OCI-LY3 (cell line): Measurements from ENCODE around the gene KCNMA1.

Source experiments
- H2AFZ ChIP-seq: fragments of 200-600, 300-600 bp; shearing (Covaris generic); 2 replicates; pipeline ENCODE4 v1.6.0; 2014; ENCODE audit warnings: antibody characterized with exemption, low read depth, low read length
- H3K27ac ChIP-seq: fragments of 200-600, 300-600 bp; sonication (generic); 2 replicates; pipeline ENCODE4 v1.5.1; 2014; ENCODE audit warnings: mild to moderate bottlenecking, low read length, moderate library complexity, mixed read lengths
- H3K27me3 ChIP-seq: fragments of 200-600, 300-600 bp; sonication (generic); 2 replicates; pipeline ENCODE4 v1.6.1; 2014; ENCODE audit warnings: low read depth, low read length, mixed read lengths
- H3K36me3 ChIP-seq: fragments of 200-600, 300-600 bp; sonication (generic); replicated peaks from 2 replicates; pipeline ENCODE3; 2014; ENCODE audit warnings: low read depth, low read length, mixed read lengths
- H3K4me1 ChIP-seq: fragments of 300-600, 200-600 bp; sonication (generic); 2 replicates; pipeline ENCODE4 v1.6.1; 2014; ENCODE audit warnings: low read length, mixed read lengths
- H3K4me2 ChIP-seq: fragments of 200-600, 300-600 bp; sonication (generic); 2 replicates; pipeline ENCODE4 v1.6.1; 2014; ENCODE audit warnings: low read length, mixed read lengths
- H3K4me3 ChIP-seq: fragments of 300-600, 200-600 bp; sonication (generic); 2 replicates; pipeline ENCODE4 v1.5.1; 2014; ENCODE audit warnings: antibody characterized with exemption, mild to moderate bottlenecking, low read length, moderate library complexity
- H3K79me2 ChIP-seq: fragments of 300-600, 200-600 bp; shearing (Covaris generic); 2 replicates; pipeline ENCODE4 v1.6.1; 2014; ENCODE audit warnings: mild to moderate bottlenecking, low read length, mixed read lengths
- H3K9ac ChIP-seq: fragments of 300-600, 200-600 bp; shearing (Covaris generic); 2 replicates; pipeline ENCODE4 v1.6.0; 2014; ENCODE audit warnings: mild to moderate bottlenecking, low read length, moderate library complexity
- H3K9me3 ChIP-seq: fragments of 200-600, 300-600 bp; shearing (Covaris generic); 2 replicates; pipeline ENCODE4 v1.6.1; 2014; ENCODE audit warnings: low read length, mixed read lengths; ENCODE audit not compliant: insufficient read depth
- H4K20me1 ChIP-seq: fragments of 200-600, 300-600 bp; sonication (generic); 2 replicates; pipeline ENCODE4 v1.6.1; 2016; ENCODE audit warnings: low read length, mixed read lengths; ENCODE audit not compliant: insufficient read depth
- EZH2phosphoT487 ChIP-seq: fragments of 200-600 bp; shearing (Covaris generic); IDR thresholded peaks from 2 replicates; pipeline ENCODE4 v1.6.1; 2018; ENCODE audit warnings: antibody characterized with exemption, mixed run types, low read depth
- TF ChIP-seq, protein P1 (sequence below): fragments of 200-600, 300-600 bp; sonication (generic); IDR thresholded peaks from 2 replicates; pipeline ENCODE4 v1.5.1; 2014; ENCODE audit warnings: antibody characterized with exemption, low read length, low read depth

KCNMA1 gene

DNA sequence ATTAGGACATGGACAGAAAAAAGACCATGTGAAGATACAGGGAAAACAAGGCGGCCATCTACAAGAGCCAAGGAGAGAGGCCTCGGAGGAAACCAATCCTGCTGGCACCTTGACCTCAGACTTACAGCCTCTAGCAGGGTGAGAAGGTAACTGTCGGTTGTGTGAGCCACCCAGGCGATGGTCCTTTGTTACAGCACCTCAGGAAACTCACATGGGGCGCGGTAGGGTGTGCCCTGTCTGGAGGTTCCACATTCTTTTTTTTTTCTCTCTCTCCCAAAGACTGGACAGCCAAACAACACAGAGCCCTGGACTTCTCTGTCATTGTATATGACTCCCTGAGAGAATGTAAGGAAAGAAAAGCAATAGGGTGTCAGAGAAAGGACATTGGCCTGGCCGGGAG, 163.2 kb downstream of the KCNMA1 start:
- H4K20me1 ChIP-seq = peaks cover 46% of the 10 kb centered on the region
- H2AFZ ChIP-seq = no peak overlapping the region
- no peaks in the 10 kb centered on the region for H3K27me3 ChIP-seq
- no peak overlapping the region for H3K4me2 ChIP-seq
- no peak for TF ChIP-seq EZH2phosphoT487
- TF ChIP-seq, protein P1, sequence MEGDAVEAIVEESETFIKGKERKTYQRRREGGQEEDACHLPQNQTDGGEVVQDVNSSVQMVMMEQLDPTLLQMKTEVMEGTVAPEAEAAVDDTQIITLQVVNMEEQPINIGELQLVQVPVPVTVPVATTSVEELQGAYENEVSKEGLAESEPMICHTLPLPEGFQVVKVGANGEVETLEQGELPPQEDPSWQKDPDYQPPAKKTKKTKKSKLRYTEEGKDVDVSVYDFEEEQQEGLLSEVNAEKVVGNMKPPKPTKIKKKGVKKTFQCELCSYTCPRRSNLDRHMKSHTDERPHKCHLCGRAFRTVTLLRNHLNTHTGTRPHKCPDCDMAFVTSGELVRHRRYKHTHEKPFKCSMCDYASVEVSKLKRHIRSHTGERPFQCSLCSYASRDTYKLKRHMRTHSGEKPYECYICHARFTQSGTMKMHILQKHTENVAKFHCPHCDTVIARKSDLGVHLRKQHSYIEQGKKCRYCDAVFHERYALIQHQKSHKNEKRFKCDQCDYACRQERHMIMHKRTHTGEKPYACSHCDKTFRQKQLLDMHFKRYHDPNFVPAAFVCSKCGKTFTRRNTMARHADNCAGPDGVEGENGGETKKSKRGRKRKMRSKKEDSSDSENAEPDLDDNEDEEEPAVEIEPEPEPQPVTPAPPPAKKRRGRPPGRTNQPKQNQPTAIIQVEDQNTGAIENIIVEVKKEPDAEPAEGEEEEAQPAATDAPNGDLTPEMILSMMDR = no peak
- H3K9ac ChIP-seq = no peak overlapping the region
- H3K79me2 ChIP-seq = peaks cover 6% of the 10 kb centered on the region; the same call in 1 of the 2 replicates
- H3K27ac ChIP-seq = no peak overlapping the region
- H3K4me1 ChIP-seq = no peaks in the 10 kb centered on the region
- no peak overlapping the region for H3K4me3 ChIP-seq
- H3K9me3 ChIP-seq = no peaks in the 10 kb centered on the region
- H3K36me3 ChIP-seq = no peaks in the 10 kb centered on the region

DNA sequence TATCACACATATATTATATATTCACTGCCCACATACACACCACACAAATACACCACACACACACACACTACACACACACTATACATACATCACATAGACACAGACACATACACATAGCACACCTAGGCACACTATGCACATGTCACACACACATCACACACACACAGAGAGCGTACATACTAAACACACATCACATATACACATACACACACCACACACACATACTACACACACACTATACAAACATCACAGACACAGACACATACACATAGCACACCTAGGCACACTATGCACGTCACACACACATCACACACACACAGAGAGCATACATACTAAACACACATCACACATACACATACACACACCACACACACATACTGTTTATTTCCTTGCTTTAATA, 165.5 kb downstream of the KCNMA1 start:
- Histone ChIP-seq H3K79me2 (peaks cover 6% of the 10 kb centered on the region; the same call in 1 of the 2 replicates), H4K20me1 (peaks cover 43% of the 10 kb centered on the region), H3K4me1 (no peaks in the 10 kb centered on the region), H3K27ac (no peak overlapping the region), H3K4me2 (no peak overlapping the region), H2AFZ (no peak overlapping the region), H3K9ac (no peak overlapping the region), H3K36me3 (no peaks in the 10 kb centered on the region), H3K9me3 (no peaks in the 10 kb centered on the region), H3K27me3 (no peaks in the 10 kb centered on the region), H3K4me3 (no peak overlapping the region)
- no peak for TF ChIP-seq EZH2phosphoT487
- TF ChIP-seq, protein P1 = no peak

DNA sequence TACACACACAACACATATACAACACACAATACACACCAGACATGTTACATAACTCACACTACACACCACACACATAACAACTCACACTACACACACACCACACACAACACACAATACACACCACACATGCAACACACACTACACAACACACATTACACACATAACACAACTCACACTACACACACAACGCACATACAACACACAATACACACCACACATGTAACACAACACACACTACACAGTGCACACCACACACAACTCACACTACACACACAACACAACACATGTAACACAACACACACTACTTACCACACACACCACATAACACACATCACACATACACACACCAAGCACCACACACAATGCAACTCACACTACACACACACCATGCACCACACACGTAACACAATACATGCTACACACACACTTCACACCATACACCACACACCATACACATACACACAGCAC, 166.5 kb downstream of the KCNMA1 start:
- H3K79me2 ChIP-seq = peaks cover 6% of the 10 kb centered on the region; the same call in 1 of the 2 replicates
- TF ChIP-seq EZH2phosphoT487 = no peak
- TF ChIP-seq, protein P1 = no peak
- no peaks in the 10 kb centered on the region for H3K9me3 ChIP-seq
- H3K4me2 ChIP-seq = no peak overlapping the region
- no peak overlapping the region for H2AFZ ChIP-seq
- peaks cover 44% of the 10 kb centered on the region for H4K20me1 ChIP-seq
- no peaks in the 10 kb centered on the region for H3K36me3 ChIP-seq
- no peaks in the 10 kb centered on the region for H3K27me3 ChIP-seq
- H3K4me1 ChIP-seq = no peaks in the 10 kb centered on the region
- no peak overlapping the region for H3K4me3 ChIP-seq
- no peak overlapping the region for H3K9ac ChIP-seq
- no peak overlapping the region for H3K27ac ChIP-seq

DNA sequence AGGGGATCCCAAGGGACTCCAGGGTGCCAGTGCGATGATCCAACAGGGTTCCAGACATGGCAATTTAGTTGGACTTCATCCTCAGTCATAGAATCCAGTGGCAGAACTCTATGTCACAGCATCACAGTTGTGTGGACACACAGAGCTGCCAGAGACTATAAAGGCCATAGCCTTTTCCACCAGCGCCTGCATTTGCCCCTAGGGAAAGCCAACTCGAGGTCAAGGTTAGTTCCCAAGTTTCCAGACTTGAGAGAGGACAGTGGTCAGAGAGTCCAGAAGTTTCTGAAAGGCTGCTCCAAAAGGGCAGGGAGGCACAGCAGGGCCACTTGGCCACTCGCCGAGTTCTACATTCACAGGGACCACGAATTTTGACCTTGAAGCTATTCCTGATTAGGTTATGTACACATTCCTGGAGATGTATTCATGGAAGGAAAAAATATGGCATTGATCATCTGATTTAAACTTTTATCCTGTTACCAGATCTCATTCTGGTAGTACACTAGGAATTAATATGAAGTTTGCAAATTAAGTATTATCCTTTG, 170.1 kb downstream of the KCNMA1 start:
- Histone ChIP-seq H3K9me3 (no peaks in the 10 kb centered on the region), H3K79me2 (peaks cover 6% of the 10 kb centered on the region; the same call in 1 of the 2 replicates), H3K4me3 (no peak overlapping the region), H3K27ac (no peak overlapping the region), H4K20me1 (peaks cover 55% of the 10 kb centered on the region), H3K4me2 (no peak overlapping the region), H3K27me3 (no peaks in the 10 kb centered on the region), H2AFZ (no peak overlapping the region), H3K36me3 (no peaks in the 10 kb centered on the region), H3K9ac (no peak overlapping the region), H3K4me1 (no peaks in the 10 kb centered on the region)
- no peak for TF ChIP-seq EZH2phosphoT487
- TF ChIP-seq, protein P1 = no peak
